Measurements from ENCODE around the gene ACAP3. TPM values are rescaled to one million over a fixed set of nuclear protein-coding genes. Genes with fewer than 3 reads are reported as not detected.

Gene ACAP3
- total RNA-seq, 1 experiment from 2014 or later: 42.2 TPM

- Mint-ChIP-seq H3K4me3 (no peak overlapping the region), H3K4me1 (peaks cover 21% of the 10 kb centered on the region), H3K9me3 (no peaks in the 10 kb centered on the region), H3K36me3 (no peaks in the 10 kb centered on the region), H3K27ac (no peak overlapping the region), H3K27me3 (ENCODE audit: low read depth) (peaks cover 6% of the 10 kb centered on the region; the same call in 1 of the 2 replicates)
- POLR2A ChIA-PET: interaction anchor here (1.0 to 2.6 kb wide), 2 partner anchors 8 to 12 kb away, joined by 3 to 7 read pairs; no protein-coding TSS in a partner anchor
- TF ChIP-seq MLX (CRISPR knock-in tag; IDR thresholded peaks at IDR 0.05) (no peak), PRRX2 (CRISPR knock-in tag; IDR thresholded peaks at IDR 0.05) (no peak), ZNF263 (CRISPR knock-in tag; IDR thresholded peaks at IDR 0.05; ENCODE audit: low read depth) (no peak), TEAD4 (CRISPR knock-in tag; IDR thresholded peaks at IDR 0.05) (no peak), MAX (CRISPR knock-in tag; IDR thresholded peaks at IDR 0.05) (no peak), FOXP4 (CRISPR knock-in tag; IDR thresholded peaks at IDR 0.05) (no peak), EMX1 (CRISPR knock-in tag; IDR thresholded peaks at IDR 0.05) (no peak), ZNF138 (CRISPR knock-in tag; conservative IDR thresholded peaks at IDR 0.05) (no peak), RELA (CRISPR knock-in tag; IDR thresholded peaks at IDR 0.05; ENCODE audit: borderline replicate concordance) (no peak), GRHL2 (CRISPR knock-in tag; IDR thresholded peaks at IDR 0.05; ENCODE audit: insufficient replicate concordance, severe bottlenecking) (no peak), ETV6 (CRISPR knock-in tag; IDR thresholded peaks at IDR 0.05) (no peak), ZNF219 (CRISPR knock-in tag; IDR thresholded peaks at IDR 0.05; ENCODE audit: borderline replicate concordance) (no peak), SP1 (CRISPR knock-in tag; conservative IDR thresholded peaks at IDR 0.05) (no peak), ZNF425 (CRISPR knock-in tag; conservative IDR thresholded peaks at IDR 0.05) (no peak), PRDM15 (CRISPR knock-in tag; IDR thresholded peaks at IDR 0.05) (no peak), E2F5 (CRISPR knock-in tag; IDR thresholded peaks at IDR 0.05) (no peak), FOXJ3 (CRISPR knock-in tag; IDR thresholded peaks at IDR 0.05; ENCODE audit: borderline replicate concordance) (no peak), FOXK1 (CRISPR knock-in tag; IDR thresholded peaks at IDR 0.05) (no peak), RORB (CRISPR knock-in tag; IDR thresholded peaks at IDR 0.05) (no peak), ATF6 (CRISPR knock-in tag; IDR thresholded peaks at IDR 0.05) (no peak)
- ATAC-seq (no peak), DNase-seq (ENCODE audit: low spot score) (no peak)
- CTCF ChIA-PET: interaction anchor here (7.6 kb wide), 1 partner anchor 12 kb away, joined by 81 read pairs; no protein-coding TSS in a partner anchor
Observed at GRCh38 chr1:1303736-1304135, 4.0 kb downstream of the ACAP3 start.

All from WTC11 (cell line).